ENCODE results near the gene TMEM270. TPM values are rescaled to one million over a fixed set of nuclear protein-coding genes. Genes with fewer than 3 reads are reported as not detected.
A peak's percentile ranks its signal among the peaks of the same experiment; 100 is the strongest.

The TMEM270 gene
- polyA plus RNA-seq, 3 donors: not detected

- H3K9me3 ChIP-seq (replicated peaks in 1 of 2; ENCODE audit: control insufficient read depth in 1 of 2, insufficient read depth in 1 of 2, low read length in 2 of 2): no peaks in the 10 kb centered on the region
- Mint-ChIP-seq H3K9me3 (peaks cover 1 to 11% (median 2%) of the 10 kb centered on the region in 7 donors), H3K27ac (peak overlapping the region in 1 of 7 donors; percentile 68), H3K4me3 (no peak overlapping the region), H3K27me3 (ENCODE audit: low read depth in 3 of 3) (peaks cover 9 to 17% (median 15%) of the 10 kb centered on the region in 3 donors), H3K4me1 (peaks cover 12% of the 10 kb centered on the region), H3K36me3 (no peaks in the 10 kb centered on the region)
- H3K27ac ChIP-seq (ENCODE audit: low read depth in 1 of 2, low read length in 2 of 2): no peak overlapping the region
- no peak overlapping the region for H3K4me2 ChIP-seq (replicated peaks; ENCODE audit: extremely low read depth, low read length, poor library complexity, severe bottlenecking)
- intact Hi-C loops (cut with micrococcal nuclease): loop anchor here in 1 of 2 donors (10.0 kb wide), 1 partner anchor 62 kb away; no protein-coding TSS in a partner anchor
- no peak for TF ChIP-seq CTCF (IDR thresholded peaks at IDR 0.05)
- peaks cover 0 to 7% of the 10 kb centered on the region in 2 donors for H3K4me1 ChIP-seq (ENCODE audit: control insufficient read depth in 1 of 2, insufficient read depth in 2 of 2, low read length in 2 of 2)
- H3K27me3 ChIP-seq (ENCODE audit: control insufficient read depth in 2 of 2, insufficient read depth in 2 of 2, low read length in 2 of 2): peaks cover 0 to 3% of the 10 kb centered on the region in 2 donors
- H2AFZ ChIP-seq (ENCODE audit: insufficient read depth, low read depth, low read length, poor library complexity, severe bottlenecking): no peak overlapping the region
- WGBS (ENCODE audit: insufficient coverage): 62% methylated on average over 8 of the region's 11 CpGs
- DNase-seq: no peak
- H3K79me2 ChIP-seq (ENCODE audit: insufficient read depth, low read length): no peaks in the 10 kb centered on the region
- no peak overlapping the region for H3K9ac ChIP-seq (ENCODE audit: insufficient read depth, low read length, poor library complexity, severe bottlenecking)
- no peak overlapping the region for H3K4me3 ChIP-seq (replicated peaks in 1 of 3; ENCODE audit: low read depth in 2 of 3, low read length in 3 of 3)
- no peaks in the 10 kb centered on the region for H3K36me3 ChIP-seq (replicated peaks in 1 of 2; ENCODE audit: control insufficient read depth in 1 of 2, insufficient read depth in 2 of 2, low read length in 2 of 2)
- no peaks in the 10 kb centered on the region for H4K20me1 ChIP-seq (ENCODE audit: insufficient read depth, low read length)
Observed at GRCh38 chr7:73892003-73892999, 31.3 kb downstream of the TMEM270 start.

- Histone ChIP-seq H3K9me3 (replicated peaks in 1 of 2; ENCODE audit: control insufficient read depth in 1 of 2, insufficient read depth in 1 of 2, low read length in 2 of 2) (no peaks in the 10 kb centered on the region), H3K4me2 (replicated peaks; ENCODE audit: extremely low read depth, low read length, poor library complexity, severe bottlenecking) (no peak overlapping the region), H3K36me3 (replicated peaks in 1 of 2; ENCODE audit: control insufficient read depth in 1 of 2, insufficient read depth in 2 of 2, low read length in 2 of 2) (no peaks in the 10 kb centered on the region), H3K27me3 (ENCODE audit: control insufficient read depth in 2 of 2, insufficient read depth in 2 of 2, low read length in 2 of 2) (no peaks in the 10 kb centered on the region), H3K4me1 (ENCODE audit: control insufficient read depth in 1 of 2, insufficient read depth in 2 of 2, low read length in 2 of 2) (peaks cover 0 to 7% of the 10 kb centered on the region in 2 donors), H3K27ac (ENCODE audit: low read depth in 1 of 2, low read length in 2 of 2) (no peak overlapping the region), H3K79me2 (ENCODE audit: insufficient read depth, low read length) (no peaks in the 10 kb centered on the region), H3K9ac (ENCODE audit: insufficient read depth, low read length, poor library complexity, severe bottlenecking) (no peak overlapping the region), H4K20me1 (ENCODE audit: insufficient read depth, low read length) (no peaks in the 10 kb centered on the region), H2AFZ (ENCODE audit: insufficient read depth, low read depth, low read length, poor library complexity, severe bottlenecking) (no peak overlapping the region), H3K4me3 (replicated peaks in 1 of 3; ENCODE audit: low read depth in 2 of 3, low read length in 3 of 3) (no peak overlapping the region)
- H3K27me3 Mint-ChIP-seq (ENCODE audit: low read depth in 3 of 3): peaks cover 4 to 10% (median 8%) of the 10 kb centered on the region in 3 donors
- DNase-seq: no peak
- H3K36me3 Mint-ChIP-seq: no peaks in the 10 kb centered on the region
- H3K27ac Mint-ChIP-seq: no peak overlapping the region
- no peak overlapping the region for H3K4me3 Mint-ChIP-seq
- TF ChIP-seq CTCF (IDR thresholded peaks at IDR 0.05): no peak
- 87% methylated on average over 18 of the region's 22 CpGs for WGBS (ENCODE audit: insufficient coverage)
- H3K4me1 Mint-ChIP-seq: peaks cover 12% of the 10 kb centered on the region
- H3K9me3 Mint-ChIP-seq: peaks cover 4 to 16% (median 7%) of the 10 kb centered on the region in 7 donors
- intact Hi-C loops (cut with micrococcal nuclease): loop anchor here in 1 of 2 donors (10.0 kb wide), 1 partner anchor 61 kb away; no protein-coding TSS in a partner anchor
Observed at GRCh38 chr7:73893342-73894101, 32.6 kb downstream of the TMEM270 start.

All from CD14-positive monocyte (primary cell).